CD4-positive, alpha-beta memory T cell (primary cell): ENCODE data around the gene HAUS7. TPM values are rescaled to one million over a fixed set of nuclear protein-coding genes. Genes with fewer than 3 reads are reported as not detected.

Source experiments
- CTCF ChIA-PET: fragments of 350-600 bp; sonication (Branson Sonifier 250); formaldehyde crosslinking; loops from one replicate; lab custom pipeline; 2021; ENCODE audit warnings: inconsistent platforms; ENCODE audit not compliant: partially characterized antibody; lab: Charles Lee
- POLR2A ChIA-PET: fragments of 350-600 bp; sonication (Branson Sonifier 250); formaldehyde crosslinking; loops from one replicate; lab custom pipeline; 2021; ENCODE audit not compliant: partially characterized antibody; lab: Charles Lee
- DNase-seq, 5 donors: peaks; one replicate each; pipeline versions ENCODE4 v3.0.0 to v3.0.0-alpha.2; 2020 to 2022; ENCODE audit warnings: mixed read lengths in 1 of 5
- H3K27ac ChIP-seq: one replicate; pipeline ENCODE4 v1.7.0; 2013; ENCODE audit warnings: low read depth, low read length
- H3K27me3 ChIP-seq: 2 replicates; pipeline ENCODE4 v1.7.0; 2013; ENCODE audit warnings: mild to moderate bottlenecking, low read length, moderate library complexity; ENCODE audit not compliant: insufficient read depth
- H3K36me3 ChIP-seq: 2 replicates; pipeline ENCODE4 v1.7.0; 2013; ENCODE audit warnings: mild to moderate bottlenecking, low read length, moderate library complexity; ENCODE audit not compliant: insufficient read depth
- H3K4me1 ChIP-seq: 2 replicates; pipeline ENCODE4 v1.7.0; 2013; ENCODE audit warnings: mild to moderate bottlenecking, low read length, moderate library complexity; ENCODE audit not compliant: insufficient read depth
- H3K4me3 ChIP-seq, 2 donors: one replicate each; pipeline ENCODE4 v1.7.0; 2013; ENCODE audit warnings: low read length in 2 of 2, mild to moderate bottlenecking in 1 of 2
- H3K9me3 ChIP-seq, 2 donors: one replicate each; pipeline ENCODE4 v1.7.0; 2013; ENCODE audit warnings: low read length in 2 of 2, control low read depth in 1 of 2; ENCODE audit not compliant: control insufficient read depth in 1 of 2
- H3K27ac Mint-ChIP-seq, 7 donors: one replicate each; pipeline ENCODE4 v1.8.0; 2020 to 2021; ENCODE audit warnings: mixed read lengths in 7 of 7, mild to moderate bottlenecking in 6 of 7, inconsistent platforms in 3 of 7, moderate library complexity in 3 of 7
- H3K27me3 Mint-ChIP-seq, 2 donors: one replicate each; pipeline ENCODE4 v1.8.0; 2020 to 2021; ENCODE audit warnings: mixed read lengths in 2 of 2
- H3K36me3 Mint-ChIP-seq, 2 donors: one replicate each; pipeline ENCODE4 v1.8.0; 2020 to 2021; ENCODE audit warnings: mixed read lengths in 2 of 2, inconsistent platforms in 1 of 2, mild to moderate bottlenecking in 1 of 2
- H3K4me1 Mint-ChIP-seq, 4 donors: one replicate each; pipeline ENCODE4 v1.8.0; 2020 to 2021; ENCODE audit warnings: mixed read lengths in 4 of 4, mild to moderate bottlenecking in 1 of 4
- H3K4me3 Mint-ChIP-seq, 8 donors: one replicate each; pipeline ENCODE4 v1.8.0; 2020 to 2021; ENCODE audit warnings: mixed read lengths in 8 of 8, mild to moderate bottlenecking in 7 of 8, moderate library complexity in 6 of 8, inconsistent platforms in 3 of 8
- H3K9me3 Mint-ChIP-seq, 8 donors: one replicate each; pipeline ENCODE4 v1.8.0; 2020 to 2021; ENCODE audit warnings: mixed read lengths in 8 of 8, mild to moderate bottlenecking in 5 of 8, inconsistent platforms in 3 of 8, moderate library complexity in 1 of 8
- intact Hi-C: fragments of 100-400 bp; cut with micrococcal nuclease; formaldehyde crosslinking; loops from one replicate; pipeline ENCODE4 v1.15.1; 2023
- polyA plus RNA-seq, 2 donors: library from polyadenylated mRNA; unstranded; fragments of 300-500 nt; fragmentation: Illumina TruSeq; gene quantifications; one replicate each; pipeline ENCODE4 v1.2.3, GENCODE V29; 2021
- total RNA-seq, 2 experiments: library from RNA; stranded (reverse); gene quantifications; one replicate each; pipeline ENCODE4 v1.2.3, GENCODE V29; 2021

HAUS7 gene
- total and polyA plus RNA-seq, 4 experiments from 2014 or later, result 29.7 to 33.8 (median 31.8) TPM

DNA sequence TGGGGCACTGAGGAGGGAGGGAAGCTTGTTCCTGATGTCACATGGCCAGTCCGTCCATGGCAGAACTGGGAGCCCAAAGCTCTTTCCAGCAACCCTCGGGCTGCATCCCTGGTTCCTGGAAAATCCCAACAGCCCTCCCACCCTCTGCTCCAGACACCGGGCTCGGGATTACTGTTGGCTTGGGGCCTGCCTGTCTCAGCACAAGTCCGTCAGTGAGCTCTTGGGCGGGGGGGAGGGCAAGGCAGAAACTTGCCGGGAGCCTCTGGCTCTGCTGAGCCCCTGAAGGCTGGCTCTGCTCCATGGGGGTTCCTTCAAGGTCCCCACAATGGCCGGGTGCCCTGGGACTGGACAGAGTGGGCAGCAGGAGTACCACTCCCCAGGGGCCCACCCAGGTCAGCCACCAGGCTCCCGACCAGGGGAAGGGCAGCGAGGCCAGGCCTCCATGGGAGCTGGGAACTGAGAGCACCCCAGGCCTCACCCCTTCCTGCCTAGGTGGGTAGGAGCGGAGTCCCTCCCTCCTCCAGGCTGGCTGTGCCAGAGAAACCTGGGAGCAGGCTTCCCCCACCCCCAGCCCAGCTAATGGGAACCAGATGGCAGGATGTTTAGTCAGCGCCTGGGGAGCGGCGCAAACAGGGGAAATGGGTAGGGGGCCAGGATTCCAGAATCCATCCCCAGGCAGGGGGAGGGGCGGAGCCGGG is 6.4 kb upstream of the HAUS7 start:
- Mint-ChIP-seq H3K27me3 (no peaks in the 10 kb centered on the region), H3K27ac (no peak overlapping the region)
- POLR2A ChIA-PET, result no interaction called here

DNA sequence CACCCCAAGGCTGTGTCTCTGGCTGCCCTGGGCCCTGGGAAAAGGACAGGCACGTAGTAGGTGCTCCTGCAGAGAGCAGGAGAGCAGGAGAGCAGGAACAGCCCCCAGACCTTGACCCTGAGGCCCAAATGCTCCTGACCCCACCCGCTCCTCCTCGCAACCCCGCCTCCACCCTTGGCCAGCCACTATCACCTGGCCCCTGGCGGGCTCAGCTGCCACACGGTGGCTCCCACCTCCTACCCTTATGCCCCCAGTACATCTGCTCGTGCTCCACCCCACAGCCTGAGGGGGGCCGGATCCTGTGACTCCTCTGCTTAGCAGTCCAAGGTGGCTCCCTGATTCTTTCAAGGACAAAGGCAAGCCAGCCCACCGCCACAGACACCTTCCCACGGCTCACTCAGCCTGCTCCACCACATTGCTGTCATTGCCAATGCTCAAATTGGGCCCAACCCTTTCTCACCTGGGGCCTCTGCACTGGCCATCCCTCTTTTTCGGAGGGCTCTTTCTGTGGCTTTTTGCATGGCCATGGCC is 5.4 kb upstream of the HAUS7 start:
- Mint-ChIP-seq H3K4me3 (peak overlapping the region in 4 of 8 donors; percentile 38 to 42 (median 39)), H3K4me1 (peaks cover 2 to 10% (median 7%) of the 10 kb centered on the region in 4 donors), H3K9me3 (no peaks in the 10 kb centered on the region), H3K27me3 (no peaks in the 10 kb centered on the region), H3K36me3 (no peaks in the 10 kb centered on the region), H3K27ac (no peak overlapping the region)
- intact Hi-C loops, result no loop called here
- no peaks in the 10 kb centered on the region for H3K36me3 ChIP-seq
- POLR2A ChIA-PET, result no interaction called here
- no peak overlapping the region for H3K4me3 ChIP-seq
- H3K27ac ChIP-seq, result no peak overlapping the region
- no peaks in the 10 kb centered on the region for H3K27me3 ChIP-seq
- no peaks in the 10 kb centered on the region for H3K9me3 ChIP-seq
- H3K4me1 ChIP-seq, result peaks cover 19% of the 10 kb centered on the region
- CTCF ChIA-PET, result interaction anchor here (7.2 kb wide), 1 partner anchor 31 kb away, joined by 63 read pairs; no protein-coding TSS in a partner anchor
- no peak for DNase-seq

More for the DNA sequence above, 6.4 kb upstream of the HAUS7 start:
- Histone ChIP-seq H3K4me3 (no peak overlapping the region), H3K27me3 (no peaks in the 10 kb centered on the region), H3K4me1 (peaks cover 11% of the 10 kb centered on the region), H3K27ac (no peak overlapping the region), H3K36me3 (no peaks in the 10 kb centered on the region), H3K9me3 (no peaks in the 10 kb centered on the region)
- no peaks in the 10 kb centered on the region for H3K36me3 Mint-ChIP-seq
- intact Hi-C loops, result no loop called here
- peaks cover 2 to 8% (median 4%) of the 10 kb centered on the region in 4 donors for H3K4me1 Mint-ChIP-seq
- H3K4me3 Mint-ChIP-seq, result no peak overlapping the region
- CTCF ChIA-PET, result interaction anchor here (7.2 kb wide), 1 partner anchor 30 kb away, joined by 63 read pairs; no protein-coding TSS in a partner anchor
- no peaks in the 10 kb centered on the region for H3K9me3 Mint-ChIP-seq
- no peak for DNase-seq

DNA sequence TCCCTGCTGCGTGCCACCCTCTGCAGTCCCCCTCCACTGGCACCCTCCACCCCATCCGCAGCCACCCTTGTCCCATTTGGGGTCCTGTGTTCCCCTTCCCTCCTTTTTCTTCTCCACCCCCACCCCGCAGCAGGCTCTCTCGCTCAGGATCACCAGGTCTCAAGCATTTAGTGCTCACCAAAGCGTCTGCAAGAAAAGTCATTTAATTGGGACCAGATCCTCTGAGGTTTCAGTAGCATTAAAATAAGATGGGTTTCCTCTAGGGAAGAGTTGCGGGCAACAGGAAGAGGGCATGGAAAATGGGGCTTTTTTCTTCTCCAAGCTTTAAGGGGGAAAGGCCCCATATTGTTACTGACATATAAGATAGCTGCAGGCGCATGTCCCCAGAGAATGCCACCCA is 4.9 kb upstream of the HAUS7 start:
- ChIA-PET CTCF (interaction anchor here (1.1 to 7.2 kb wide), 2 partner anchors 32 to 134 kb away, joined by 3 to 63 read pairs; no protein-coding TSS in a partner anchor), POLR2A (no interaction called here)
- H3K27me3 Mint-ChIP-seq, result no peaks in the 10 kb centered on the region
- peak overlapping the region in 7 of 8 donors; percentile 10 to 71 (median 51) for H3K4me3 Mint-ChIP-seq
- Histone ChIP-seq H3K27me3 (no peaks in the 10 kb centered on the region), H3K4me3 (peak overlapping the region in 1 of 2 donors; percentile 19), H3K36me3 (no peaks in the 10 kb centered on the region), H3K27ac (no peak overlapping the region), H3K4me1 (peaks cover 19% of the 10 kb centered on the region), H3K9me3 (no peaks in the 10 kb centered on the region)
- H3K4me1 Mint-ChIP-seq, result peaks cover 2 to 11% (median 7%) of the 10 kb centered on the region in 4 donors
- no peak for DNase-seq
- H3K27ac Mint-ChIP-seq, result peak overlapping the region in 1 of 7 donors; percentile 27
- intact Hi-C loops, result no loop called here
- no peaks in the 10 kb centered on the region for H3K9me3 Mint-ChIP-seq
- H3K36me3 Mint-ChIP-seq, result no peaks in the 10 kb centered on the region

GRCh38 chrX:153474718-153475117 is 4.3 kb upstream of the HAUS7 start:
- peak overlapping the region in 2 of 8 donors; percentile 17 to 57 for H3K4me3 Mint-ChIP-seq
- CTCF ChIA-PET, result interaction anchor here (1.1 to 7.2 kb wide), 3 partner anchors 32 to 517 kb away, joined by 3 to 63 read pairs (median 3); no protein-coding TSS in a partner anchor

DNA sequence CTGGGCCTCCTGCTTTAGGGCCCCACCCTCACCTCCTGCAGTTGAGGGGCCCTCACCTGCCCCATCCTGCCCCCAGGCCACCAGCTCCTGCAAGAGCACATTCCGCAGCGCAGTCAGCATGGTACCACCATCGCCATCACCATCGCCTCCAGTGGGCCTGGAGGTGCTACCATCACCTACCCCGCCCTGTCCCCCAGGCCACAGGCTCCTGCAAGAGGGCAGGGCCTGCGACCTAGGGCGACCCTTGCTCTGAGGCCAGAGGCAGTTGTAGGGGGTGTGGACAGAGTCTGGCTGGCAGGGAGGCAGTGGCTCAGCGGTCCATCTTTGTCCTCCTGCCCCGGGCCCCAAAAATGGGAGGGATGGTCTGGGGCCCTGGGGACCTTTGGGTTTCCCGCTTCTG is 3.9 kb upstream of the HAUS7 start:
- peak in 1 of 5 donors; percentile 10 for DNase-seq

More at GRCh38 chrX:153474718-153475117, 4.3 kb upstream of the HAUS7 start:
- H3K27me3 ChIP-seq, result no peaks in the 10 kb centered on the region
- Mint-ChIP-seq H3K27me3 (no peaks in the 10 kb centered on the region), H3K9me3 (no peaks in the 10 kb centered on the region), H3K27ac (no peak overlapping the region), H3K36me3 (no peaks in the 10 kb centered on the region), H3K4me1 (peaks cover 2 to 14% (median 7%) of the 10 kb centered on the region in 4 donors)
- POLR2A ChIA-PET, result no interaction called here
- peaks cover 21% of the 10 kb centered on the region for H3K4me1 ChIP-seq
- peak; percentile 41 to 59 (median 48) for DNase-seq
- H3K27ac ChIP-seq, result no peak overlapping the region
- intact Hi-C loops, result no loop called here
- H3K36me3 ChIP-seq, result no peaks in the 10 kb centered on the region
- H3K4me3 ChIP-seq, result peak overlapping the region in 1 of 2 donors; percentile 19
- no peaks in the 10 kb centered on the region for H3K9me3 ChIP-seq

GRCh38 chrX:153473126-153473525 is 2.8 kb upstream of the HAUS7 start:
- H3K4me3 Mint-ChIP-seq, result peak overlapping the region in 4 of 8 donors; percentile 35 to 78 (median 48)

More for the DNA sequence above, 3.9 kb upstream of the HAUS7 start:
- no peaks in the 10 kb centered on the region for H3K36me3 Mint-ChIP-seq
- CTCF ChIA-PET, result interaction anchor here (1.1 to 7.2 kb wide), 3 partner anchors 33 to 517 kb away, joined by 3 to 63 read pairs (median 3); no protein-coding TSS in a partner anchor
- peak overlapping the region in 7 of 8 donors; percentile 2 to 71 (median 51) for H3K4me3 Mint-ChIP-seq
- H3K4me1 Mint-ChIP-seq, result peaks cover 2 to 19% (median 9%) of the 10 kb centered on the region in 4 donors
- no peak overlapping the region for H3K27ac ChIP-seq
- intact Hi-C loops, result no loop called here
- H3K27me3 ChIP-seq, result no peaks in the 10 kb centered on the region
- peak overlapping the region in 1 of 7 donors; percentile 38 for H3K27ac Mint-ChIP-seq
- H3K4me1 ChIP-seq, result peaks cover 26% of the 10 kb centered on the region
- H3K9me3 Mint-ChIP-seq, result no peaks in the 10 kb centered on the region
- no peaks in the 10 kb centered on the region for H3K27me3 Mint-ChIP-seq
- POLR2A ChIA-PET, result no interaction called here
- no peaks in the 10 kb centered on the region for H3K9me3 ChIP-seq
- no peaks in the 10 kb centered on the region for H3K36me3 ChIP-seq
- H3K4me3 ChIP-seq, result no peak overlapping the region

More at GRCh38 chrX:153473126-153473525, 2.8 kb upstream of the HAUS7 start:
- DNase-seq, result no peak
- no peaks in the 10 kb centered on the region for H3K27me3 ChIP-seq
- H3K27ac ChIP-seq, result no peak overlapping the region
- H3K9me3 Mint-ChIP-seq, result no peaks in the 10 kb centered on the region
- H3K27me3 Mint-ChIP-seq, result no peaks in the 10 kb centered on the region
- H3K36me3 Mint-ChIP-seq, result no peaks in the 10 kb centered on the region
- peaks cover 5 to 24% (median 15%) of the 10 kb centered on the region in 4 donors for H3K4me1 Mint-ChIP-seq
- H3K4me3 ChIP-seq, result no peak overlapping the region
- H3K36me3 ChIP-seq, result no peaks in the 10 kb centered on the region
- H3K4me1 ChIP-seq, result peaks cover 31% of the 10 kb centered on the region
- ChIA-PET CTCF (interaction anchor here (1.2 to 7.2 kb wide), 4 partner anchors 34 to 532 kb away, joined by 3 to 63 read pairs (median 8); no protein-coding TSS in a partner anchor), POLR2A (interaction anchor here (1.0 kb wide), 1 partner anchor 531 kb away, joined by 3 read pairs; no protein-coding TSS in a partner anchor)
- peak overlapping the region in 3 of 7 donors; percentile 57 to 89 (median 89) for H3K27ac Mint-ChIP-seq
- H3K9me3 ChIP-seq, result no peaks in the 10 kb centered on the region
- intact Hi-C loops, result no loop called here
